ENCODE measurements around the gene CWC27. TPM values are rescaled to one million over a fixed set of nuclear protein-coding genes. Genes with fewer than 3 reads are reported as not detected.
A peak's percentile ranks its signal among the peaks of the same experiment; 100 is the strongest.

CWC27 gene
- 9.9 TPM for total RNA-seq

GRCh38 chr5:64768358-64769312, at the start of gene CWC27, which contains the start of gene SREK1IP1:
TSS of gene CWC27 (plus strand) at chr5:64768930. CDS start at chr5:64769147, 217 bp downstream.
TSS of gene SREK1IP1 (minus strand) at chr5:64768691. CDS start at chr5:64768517, 174 bp downstream.
- Histone ChIP-seq H3K36me3 (ENCODE audit: control insufficient read depth in 3 of 3, insufficient read depth in 3 of 3, low read length in 3 of 3) (peaks cover 0 to 8% (median 0%) of the 10 kb centered on the region in 3 donors), H3K9ac (ENCODE audit: low read depth in 1 of 3, low read length in 3 of 3) (peak within 1 kb of the TSS; percentile 94 to 98 (median 97)), H3K9me3 (ENCODE audit: control insufficient read depth in 3 of 3, low read length in 3 of 3) (no peaks in the 10 kb centered on the region), H3K4me1 (ENCODE audit: control insufficient read depth in 3 of 3, insufficient read depth in 3 of 3, low read length in 3 of 3) (peaks cover 18 to 45% (median 34%) of the 10 kb centered on the region in 3 donors), H3K27me3 (ENCODE audit: control insufficient read depth in 3 of 3, insufficient read depth in 3 of 3, low read length in 3 of 3) (no peaks in the 10 kb centered on the region), H3K27ac (ENCODE audit: low read depth, low read length) (peak within 1 kb of the TSS; percentile 91), H3K4me3 (ENCODE audit: low read length in 3 of 3) (peak within 1 kb of the TSS; percentile 92 to 95 (median 95))

- Histone ChIP-seq H3K27ac (ENCODE audit: low read depth, low read length) (no peak overlapping the region), H3K4me1 (ENCODE audit: control insufficient read depth in 3 of 3, insufficient read depth in 3 of 3, low read length in 3 of 3) (no peaks in the 10 kb centered on the region), H3K9ac (ENCODE audit: low read depth in 1 of 3, low read length in 3 of 3) (no peak overlapping the region), H3K9me3 (ENCODE audit: control insufficient read depth in 3 of 3, low read length in 3 of 3) (no peaks in the 10 kb centered on the region), H3K36me3 (ENCODE audit: control insufficient read depth in 3 of 3, insufficient read depth in 3 of 3, low read length in 3 of 3) (peaks cover 0 to 16% (median 12%) of the 10 kb centered on the region in 3 donors), H3K27me3 (ENCODE audit: control insufficient read depth in 3 of 3, insufficient read depth in 3 of 3, low read length in 3 of 3) (no peaks in the 10 kb centered on the region), H3K4me3 (ENCODE audit: low read length in 3 of 3) (no peak overlapping the region)
These were observed 46.1 kb upstream of the CWC27 start for GRCh38 chr5:64722588-64722987.

- Histone ChIP-seq H3K27ac (ENCODE audit: low read depth, low read length) (no peak overlapping the region), H3K27me3 (ENCODE audit: control insufficient read depth in 3 of 3, insufficient read depth in 3 of 3, low read length in 3 of 3) (no peaks in the 10 kb centered on the region), H3K9ac (ENCODE audit: low read depth in 1 of 3, low read length in 3 of 3) (no peak overlapping the region), H3K4me3 (ENCODE audit: low read length in 3 of 3) (no peak overlapping the region), H3K9me3 (ENCODE audit: control insufficient read depth in 3 of 3, low read length in 3 of 3) (no peaks in the 10 kb centered on the region), H3K4me1 (ENCODE audit: control insufficient read depth in 3 of 3, insufficient read depth in 3 of 3, low read length in 3 of 3) (no peaks in the 10 kb centered on the region), H3K36me3 (ENCODE audit: control insufficient read depth in 3 of 3, insufficient read depth in 3 of 3, low read length in 3 of 3) (peaks cover 0 to 19% (median 8%) of the 10 kb centered on the region in 3 donors)
These were observed 41.6 kb upstream of the CWC27 start for GRCh38 chr5:64727150-64727549.

- Histone ChIP-seq H3K27ac (ENCODE audit: low read depth, low read length) (no peak overlapping the region), H3K36me3 (ENCODE audit: control insufficient read depth in 3 of 3, insufficient read depth in 3 of 3, low read length in 3 of 3) (peaks cover 2 to 17% (median 15%) of the 10 kb centered on the region in 3 donors), H3K9me3 (ENCODE audit: control insufficient read depth in 3 of 3, low read length in 3 of 3) (no peaks in the 10 kb centered on the region), H3K4me1 (ENCODE audit: control insufficient read depth in 3 of 3, insufficient read depth in 3 of 3, low read length in 3 of 3) (peaks cover 0 to 6% (median 2%) of the 10 kb centered on the region in 3 donors), H3K4me3 (ENCODE audit: low read length in 3 of 3) (no peak overlapping the region), H3K9ac (ENCODE audit: low read depth in 1 of 3, low read length in 3 of 3) (no peak overlapping the region), H3K27me3 (ENCODE audit: control insufficient read depth in 3 of 3, insufficient read depth in 3 of 3, low read length in 3 of 3) (no peaks in the 10 kb centered on the region)
These were observed 26.3 kb upstream of the CWC27 start for GRCh38 chr5:64742411-64742810.

- peaks cover 2 to 17% (median 15%) of the 10 kb centered on the region in 3 donors for H3K36me3 ChIP-seq (ENCODE audit: control insufficient read depth in 3 of 3, insufficient read depth in 3 of 3, low read length in 3 of 3)
- H3K4me1 ChIP-seq (ENCODE audit: control insufficient read depth in 3 of 3, insufficient read depth in 3 of 3, low read length in 3 of 3), result peaks cover 0 to 6% (median 2%) of the 10 kb centered on the region in 3 donors
- no peaks in the 10 kb centered on the region for H3K27me3 ChIP-seq (ENCODE audit: control insufficient read depth in 3 of 3, insufficient read depth in 3 of 3, low read length in 3 of 3)
- no peak overlapping the region for H3K27ac ChIP-seq (ENCODE audit: low read depth, low read length)
- no peaks in the 10 kb centered on the region for H3K9me3 ChIP-seq (ENCODE audit: control insufficient read depth in 3 of 3, low read length in 3 of 3)
- H3K4me3 ChIP-seq (ENCODE audit: low read length in 3 of 3), result no peak overlapping the region
- no peak overlapping the region for H3K9ac ChIP-seq (ENCODE audit: low read depth in 1 of 3, low read length in 3 of 3)
These were observed 25.9 kb upstream of the CWC27 start for GRCh38 chr5:64742821-64743220.

- Histone ChIP-seq H3K27me3 (ENCODE audit: control insufficient read depth in 3 of 3, insufficient read depth in 3 of 3, low read length in 3 of 3) (no peaks in the 10 kb centered on the region), H3K9me3 (ENCODE audit: control insufficient read depth in 3 of 3, low read length in 3 of 3) (no peaks in the 10 kb centered on the region), H3K36me3 (ENCODE audit: control insufficient read depth in 3 of 3, insufficient read depth in 3 of 3, low read length in 3 of 3) (peaks cover 2 to 8% (median 7%) of the 10 kb centered on the region in 3 donors), H3K27ac (ENCODE audit: low read depth, low read length) (no peak overlapping the region), H3K4me1 (ENCODE audit: control insufficient read depth in 3 of 3, insufficient read depth in 3 of 3, low read length in 3 of 3) (peaks cover 0 to 9% (median 2%) of the 10 kb centered on the region in 3 donors), H3K9ac (ENCODE audit: low read depth in 1 of 3, low read length in 3 of 3) (no peak overlapping the region), H3K4me3 (ENCODE audit: low read length in 3 of 3) (no peak overlapping the region)
These were observed 23.8 kb upstream of the CWC27 start for GRCh38 chr5:64744914-64745313.

- H3K9me3 ChIP-seq (ENCODE audit: control insufficient read depth in 3 of 3, low read length in 3 of 3), result no peaks in the 10 kb centered on the region
- H3K9ac ChIP-seq (ENCODE audit: low read depth in 1 of 3, low read length in 3 of 3), result no peak overlapping the region
- no peak overlapping the region for H3K27ac ChIP-seq (ENCODE audit: low read depth, low read length)
- peaks cover 0 to 9% (median 2%) of the 10 kb centered on the region in 3 donors for H3K4me1 ChIP-seq (ENCODE audit: control insufficient read depth in 3 of 3, insufficient read depth in 3 of 3, low read length in 3 of 3)
- H3K4me3 ChIP-seq (ENCODE audit: low read length in 3 of 3), result no peak overlapping the region
- peaks cover 0 to 2% (median 0%) of the 10 kb centered on the region in 3 donors for H3K36me3 ChIP-seq (ENCODE audit: control insufficient read depth in 3 of 3, insufficient read depth in 3 of 3, low read length in 3 of 3)
- no peaks in the 10 kb centered on the region for H3K27me3 ChIP-seq (ENCODE audit: control insufficient read depth in 3 of 3, insufficient read depth in 3 of 3, low read length in 3 of 3)
These were observed 22.3 kb upstream of the CWC27 start for GRCh38 chr5:64746446-64746845.

GRCh38 chr5:64749385-64749784, 19.3 kb upstream of the CWC27 start:
- Histone ChIP-seq H3K9me3 (ENCODE audit: control insufficient read depth in 3 of 3, low read length in 3 of 3) (no peaks in the 10 kb centered on the region), H3K27ac (ENCODE audit: low read depth, low read length) (no peak overlapping the region), H3K27me3 (ENCODE audit: control insufficient read depth in 3 of 3, insufficient read depth in 3 of 3, low read length in 3 of 3) (no peaks in the 10 kb centered on the region), H3K4me1 (ENCODE audit: control insufficient read depth in 3 of 3, insufficient read depth in 3 of 3, low read length in 3 of 3) (peaks cover 0 to 3% (median 0%) of the 10 kb centered on the region in 3 donors), H3K36me3 (ENCODE audit: control insufficient read depth in 3 of 3, insufficient read depth in 3 of 3, low read length in 3 of 3) (peaks cover 0 to 3% (median 0%) of the 10 kb centered on the region in 3 donors), H3K4me3 (ENCODE audit: low read length in 3 of 3) (no peak overlapping the region), H3K9ac (ENCODE audit: low read depth in 1 of 3, low read length in 3 of 3) (no peak overlapping the region)

- H3K4me1 ChIP-seq (ENCODE audit: control insufficient read depth in 3 of 3, insufficient read depth in 3 of 3, low read length in 3 of 3), result peaks cover 0 to 3% (median 2%) of the 10 kb centered on the region in 3 donors
- no peak overlapping the region for H3K4me3 ChIP-seq (ENCODE audit: low read length in 3 of 3)
- peaks cover 0 to 6% (median 0%) of the 10 kb centered on the region in 3 donors for H3K36me3 ChIP-seq (ENCODE audit: control insufficient read depth in 3 of 3, insufficient read depth in 3 of 3, low read length in 3 of 3)
- no peaks in the 10 kb centered on the region for H3K9me3 ChIP-seq (ENCODE audit: control insufficient read depth in 3 of 3, low read length in 3 of 3)
- H3K27me3 ChIP-seq (ENCODE audit: control insufficient read depth in 3 of 3, insufficient read depth in 3 of 3, low read length in 3 of 3), result no peaks in the 10 kb centered on the region
- H3K9ac ChIP-seq (ENCODE audit: low read depth in 1 of 3, low read length in 3 of 3), result no peak overlapping the region
- H3K27ac ChIP-seq (ENCODE audit: low read depth, low read length), result no peak overlapping the region
These were observed 14.7 kb upstream of the CWC27 start for GRCh38 chr5:64754066-64754465.

GRCh38 chr5:64758901-64759300, 9.8 kb upstream of the CWC27 start:
- no peak overlapping the region for H3K4me3 ChIP-seq (ENCODE audit: low read length in 3 of 3)
- no peak overlapping the region for H3K27ac ChIP-seq (ENCODE audit: low read depth, low read length)
- no peaks in the 10 kb centered on the region for H3K27me3 ChIP-seq (ENCODE audit: control insufficient read depth in 3 of 3, insufficient read depth in 3 of 3, low read length in 3 of 3)
- H3K4me1 ChIP-seq (ENCODE audit: control insufficient read depth in 3 of 3, insufficient read depth in 3 of 3, low read length in 3 of 3), result peaks cover 0 to 4% (median 0%) of the 10 kb centered on the region in 3 donors
- peaks cover 0 to 6% (median 4%) of the 10 kb centered on the region in 3 donors for H3K36me3 ChIP-seq (ENCODE audit: control insufficient read depth in 3 of 3, insufficient read depth in 3 of 3, low read length in 3 of 3)
- H3K9me3 ChIP-seq (ENCODE audit: control insufficient read depth in 3 of 3, low read length in 3 of 3), result no peaks in the 10 kb centered on the region
- H3K9ac ChIP-seq (ENCODE audit: low read depth in 1 of 3, low read length in 3 of 3), result no peak overlapping the region

Measured in skeletal muscle tissue (tissue), 4 donors.